Activated T-cell treated with anti-CD3 and anti-CD28 coated beads, Interleukin-2, amount 50 U/mL, for 1 hour (primary cell): Measurements from ENCODE around the gene TLNRD1.

Experiments used
- DNase-seq: peaks from one replicate; pipeline ENCODE4 v3.0.0-alpha.2; 2020

The TLNRD1 gene

DNA sequence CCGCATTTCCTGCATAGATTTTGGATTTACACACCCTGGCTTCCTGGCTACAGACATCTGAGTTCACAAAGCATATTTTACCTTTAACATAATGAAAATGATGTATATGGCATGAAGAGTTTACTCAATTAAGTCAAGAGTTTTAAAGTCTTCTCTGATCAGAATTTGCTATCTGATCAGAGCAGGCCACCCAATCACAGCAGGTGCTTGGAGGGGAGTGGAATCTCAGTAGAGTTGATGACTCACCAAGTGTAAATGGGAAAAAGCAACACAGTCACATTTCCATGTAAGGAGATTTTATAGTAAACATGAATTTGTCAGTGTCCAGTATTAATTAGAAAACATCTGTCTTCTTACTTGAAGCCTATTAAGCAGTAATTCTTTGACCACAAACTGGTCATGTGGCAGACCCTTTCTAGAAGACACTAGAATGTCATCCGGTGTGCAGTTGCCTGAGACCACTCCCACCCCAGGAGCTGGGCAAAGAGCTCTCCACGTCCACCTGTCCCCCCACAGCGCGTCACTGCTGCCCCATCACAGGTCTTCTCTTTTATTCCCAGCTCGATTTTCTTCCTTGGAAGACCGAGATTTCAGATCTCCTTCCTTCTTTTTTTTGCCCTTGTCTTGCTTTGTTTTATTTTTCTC, 21.9 kb upstream of the TLNRD1 start:
- no peak for DNase-seq

DNA sequence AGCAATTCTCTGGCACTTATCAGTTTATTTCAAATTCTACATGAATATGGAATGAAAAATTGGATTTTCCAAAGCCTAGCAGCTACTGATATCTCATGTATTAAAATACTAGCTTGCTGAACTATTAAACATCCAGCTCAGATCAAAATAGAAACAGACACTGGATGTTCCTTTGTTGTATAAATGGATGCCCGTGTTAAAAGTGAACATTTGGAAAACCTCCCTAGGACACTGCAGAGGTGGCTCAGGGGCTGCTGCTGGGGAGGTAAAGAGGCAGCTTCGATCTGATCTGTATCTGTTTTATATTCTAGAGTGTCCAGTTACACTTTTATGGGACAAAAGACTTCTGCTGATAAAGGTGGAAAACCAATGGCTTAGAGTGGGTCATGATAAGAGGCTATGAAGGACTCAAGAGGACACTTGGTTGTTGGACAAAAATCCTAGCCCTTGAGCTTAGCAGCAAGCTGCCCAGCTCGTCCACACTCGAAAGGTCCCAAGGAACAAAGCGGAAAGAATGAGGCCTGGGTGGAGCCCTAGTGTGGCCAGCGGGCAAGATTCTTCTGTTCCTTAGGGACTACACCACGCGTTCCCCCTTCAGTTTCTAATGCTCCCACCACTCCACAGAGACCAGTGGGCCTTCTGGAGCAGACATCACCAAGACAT, 21.1 kb upstream of the TLNRD1 start:
- DNase-seq, result no peak

DNA sequence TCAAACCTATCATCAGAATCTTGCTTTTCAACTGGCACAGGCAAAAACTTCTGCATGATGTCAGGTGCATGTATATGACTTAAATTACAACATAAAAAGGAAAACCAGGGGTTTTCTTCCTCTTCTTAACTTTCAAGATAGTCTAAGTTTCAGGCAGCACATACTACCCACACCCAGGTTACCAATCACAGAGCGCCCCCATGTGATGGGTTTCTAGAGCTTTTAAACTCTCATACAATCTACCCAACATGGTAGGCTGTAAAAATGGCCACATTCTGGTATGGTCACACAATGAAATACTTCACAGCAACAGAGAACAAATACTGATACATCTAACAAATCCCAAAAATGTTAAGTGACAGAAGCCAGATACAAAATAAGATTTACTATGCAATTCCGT, 18.5 kb upstream of the TLNRD1 start:
- no peak for DNase-seq

DNA sequence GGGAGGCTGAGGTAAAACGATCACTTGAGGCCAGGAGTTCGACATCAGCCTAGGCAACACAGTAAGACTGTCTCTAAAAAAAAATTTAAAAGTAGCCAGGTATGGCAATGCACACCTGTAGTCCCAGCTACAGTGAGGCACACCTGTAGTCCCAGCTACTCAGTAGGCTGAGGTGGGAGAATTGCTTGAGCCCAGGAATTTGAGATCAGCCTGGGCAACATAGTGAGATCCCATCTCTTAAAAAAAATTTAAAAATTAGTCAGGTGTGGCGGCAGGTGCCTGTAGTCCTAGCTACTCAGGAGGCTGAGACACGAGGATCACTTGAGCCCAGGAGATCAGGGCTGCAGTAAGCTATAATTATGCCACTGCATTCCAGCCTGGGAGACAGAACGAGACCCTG, 17.9 kb upstream of the TLNRD1 start:
- DNase-seq, result no peak

DNA sequence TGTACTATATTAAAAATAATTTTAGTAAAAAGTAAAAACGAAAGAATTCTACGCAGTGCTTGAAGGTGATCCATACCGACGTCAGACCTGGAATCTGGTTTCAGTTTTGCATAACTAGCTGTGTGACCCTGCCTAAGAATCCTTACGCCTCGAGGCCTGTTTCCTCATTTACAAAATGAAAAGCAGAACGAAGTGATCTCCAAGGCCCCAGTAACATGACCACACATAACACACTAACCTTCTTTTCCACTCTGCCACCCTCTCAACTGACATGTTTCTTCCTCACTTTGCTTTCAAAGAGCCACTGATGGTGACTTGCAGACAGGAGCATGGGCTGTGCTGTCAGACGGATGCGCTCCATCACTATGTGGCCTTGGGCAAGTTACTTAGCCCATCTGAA, 15.9 kb upstream of the TLNRD1 start:
- no peak for DNase-seq

DNA sequence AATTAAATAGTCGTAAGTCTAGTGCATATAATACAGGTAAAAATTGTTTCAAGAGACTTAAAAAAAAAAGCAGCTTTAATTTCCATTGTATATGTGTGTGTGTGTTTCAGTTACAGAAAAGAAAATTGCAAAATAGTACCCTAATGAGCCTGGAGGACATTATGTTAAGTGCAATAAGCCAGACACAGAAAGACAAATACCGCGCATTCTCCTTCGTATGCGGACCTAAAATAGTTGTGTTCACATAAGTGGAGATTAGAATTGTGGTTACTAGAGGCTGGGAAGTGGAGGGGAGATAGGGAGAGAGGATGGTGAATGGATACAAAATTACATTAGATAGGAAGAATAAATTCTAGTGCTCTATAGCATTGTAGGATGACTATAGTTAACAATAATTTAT, 14.7 kb upstream of the TLNRD1 start:
- no peak for DNase-seq

DNA sequence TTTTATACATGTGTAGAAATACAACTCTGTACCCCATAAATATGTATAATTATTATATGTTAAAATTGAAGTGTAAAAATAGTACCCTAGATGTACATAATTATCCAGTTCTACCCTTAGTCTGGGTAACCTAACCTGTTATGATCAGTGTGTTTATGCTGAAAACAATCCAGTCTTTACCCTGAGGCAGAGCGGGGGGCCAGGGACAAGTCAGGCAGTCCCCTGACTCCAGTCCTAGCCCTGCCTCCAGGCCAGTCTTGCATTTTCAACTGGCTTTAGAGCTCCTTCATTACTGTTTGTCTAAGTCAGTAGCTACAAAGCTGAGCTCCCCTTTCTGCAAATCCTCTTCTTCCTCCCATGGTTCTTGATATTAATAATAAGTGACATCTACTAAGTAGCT, 14.2 kb upstream of the TLNRD1 start:
- no peak for DNase-seq

DNA sequence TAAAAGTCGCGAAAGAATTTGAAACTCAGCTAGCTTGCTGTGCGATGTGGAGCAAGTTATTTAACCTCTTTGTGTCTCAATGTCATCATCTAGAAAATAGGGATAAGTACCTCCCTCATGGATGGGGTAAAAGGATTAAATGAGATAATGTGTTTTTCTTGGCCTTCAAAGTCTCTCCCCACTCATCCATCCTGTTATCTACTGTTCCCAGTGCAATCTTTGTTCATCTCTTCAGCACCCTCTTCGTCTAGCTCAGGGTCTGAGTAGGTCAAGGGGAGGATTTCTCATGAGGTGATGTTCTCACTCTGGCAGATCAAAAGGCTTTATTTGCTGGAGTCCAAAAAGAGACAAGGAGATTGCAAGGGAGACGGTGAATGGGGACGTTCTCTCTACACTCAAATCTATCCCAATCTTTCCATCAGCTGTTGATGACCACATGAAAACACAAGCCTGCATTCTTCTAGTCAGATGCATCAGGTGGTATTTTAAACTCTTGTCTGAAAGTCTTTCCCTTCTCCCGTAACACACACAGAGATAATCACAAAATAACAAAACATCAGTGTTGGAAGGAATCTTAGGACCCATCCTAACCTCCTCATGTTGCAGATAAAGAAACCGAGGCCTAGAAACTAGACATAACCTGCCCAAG, 12.5 kb upstream of the TLNRD1 start:
- DNase-seq, result no peak

DNA sequence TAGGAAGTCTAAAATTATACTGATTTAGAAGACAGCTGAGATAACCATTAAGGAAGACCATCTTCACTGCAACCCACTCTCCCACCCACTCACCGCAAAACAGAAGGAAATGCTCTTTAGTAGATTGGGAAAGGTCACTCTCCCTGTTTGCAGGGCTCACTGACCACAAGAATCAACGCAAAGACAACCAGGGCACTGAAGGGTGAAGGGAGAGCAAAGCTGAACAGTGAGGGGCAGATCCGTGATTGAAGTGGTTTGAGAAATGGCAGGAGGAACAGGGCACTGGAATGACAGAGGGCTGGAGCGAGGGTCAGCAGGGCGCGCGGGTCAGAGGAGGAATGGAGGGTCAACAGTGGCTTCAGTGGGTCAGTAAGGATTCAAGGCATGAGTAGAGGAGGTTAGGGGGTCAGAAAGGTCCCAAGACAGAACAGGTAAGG, 11.6 kb upstream of the TLNRD1 start:
- DNase-seq, result no peak

DNA sequence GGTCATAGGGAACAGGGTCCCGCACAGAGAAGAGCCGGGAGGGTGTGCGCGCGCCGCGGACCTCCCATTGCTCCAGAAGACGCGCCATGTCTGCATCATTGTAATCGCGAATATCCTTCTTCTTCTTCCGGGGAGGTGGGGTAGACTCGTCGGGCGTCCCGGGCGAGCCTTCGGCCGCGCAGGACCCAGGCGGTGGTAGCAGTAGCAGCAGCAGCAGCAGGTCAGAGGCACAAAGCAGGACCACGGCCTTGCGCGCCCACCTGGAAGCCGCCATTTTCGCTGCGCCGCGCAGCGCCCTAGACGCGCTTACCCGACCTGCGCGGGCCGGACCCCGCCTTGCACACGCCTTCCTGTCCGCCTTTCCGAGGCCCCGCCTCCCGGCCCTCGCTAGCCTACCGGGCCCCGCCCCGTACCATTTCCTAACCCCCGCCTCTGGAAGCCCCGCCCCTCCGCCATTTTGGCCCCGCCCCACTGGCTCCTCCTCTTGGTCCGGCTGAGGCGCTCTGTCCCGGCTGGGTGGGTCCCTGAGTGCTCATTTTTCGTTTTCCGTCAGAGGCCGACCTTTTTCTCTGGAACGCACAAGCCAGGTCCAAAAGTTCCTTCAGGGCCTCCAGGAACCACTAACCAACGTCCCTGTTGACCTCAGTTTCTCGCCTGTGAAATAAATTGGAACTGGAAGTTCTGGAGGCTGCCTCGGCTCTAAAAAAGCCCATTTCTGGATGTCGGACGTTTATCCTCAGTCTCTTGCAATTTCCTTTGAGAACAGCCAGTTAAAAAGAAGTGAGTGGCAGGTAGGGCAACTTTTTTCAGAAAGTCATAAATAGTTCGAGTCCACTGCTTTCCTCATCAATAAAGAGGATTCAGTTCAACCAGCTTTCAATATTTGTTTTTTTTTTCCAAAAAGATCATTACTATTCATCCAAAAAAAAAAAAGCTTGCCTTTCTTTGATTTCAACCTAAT, 10.9 kb upstream of the TLNRD1 start, which contains the start of gene MESD:
Gene MESD, minus strand, starts transcription at position 302 of the 961 bp plus-strand sequence. Its CDS starts 28 bp downstream, at position 274.
- peak; percentile 97 for DNase-seq

DNA sequence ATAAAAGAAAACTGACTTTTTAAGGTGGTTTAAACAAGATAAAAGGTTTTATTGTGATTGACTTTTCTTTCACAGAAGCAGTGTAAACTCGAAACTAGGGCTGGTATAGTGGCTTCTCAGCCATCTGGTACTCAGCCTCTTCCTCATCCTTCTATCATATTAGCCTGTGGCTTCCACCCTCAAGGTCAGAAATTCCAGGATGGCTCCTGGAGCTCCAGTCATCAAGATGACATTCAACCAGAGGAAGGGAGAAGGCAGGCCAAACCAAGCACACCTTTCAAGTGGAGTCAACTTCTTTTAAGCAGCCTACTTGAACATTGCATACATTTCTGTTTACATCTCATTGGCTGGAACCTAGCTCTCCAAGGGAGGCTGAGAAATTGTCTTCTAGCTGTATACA, 9.8 kb upstream of the TLNRD1 start:
- DNase-seq, result no peak

DNA sequence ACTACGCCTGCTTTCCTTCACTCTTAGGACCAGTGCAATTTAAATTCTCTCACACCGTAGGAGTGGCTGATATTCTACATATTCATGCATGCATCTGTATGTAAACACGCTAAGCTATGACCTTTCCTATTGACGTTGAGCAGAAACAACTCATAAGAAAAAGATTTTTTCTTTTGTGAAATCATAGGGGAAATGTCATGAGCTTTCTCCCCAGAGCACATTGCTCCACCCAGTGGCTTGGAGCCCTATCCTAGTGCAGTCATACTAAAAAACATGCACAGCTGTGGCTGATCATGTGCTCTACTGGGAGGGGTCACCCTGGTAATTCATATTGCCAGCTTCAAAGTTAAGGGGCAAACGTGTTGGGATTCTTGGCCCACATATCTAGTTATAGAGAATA, 9.3 kb upstream of the TLNRD1 start:
- DNase-seq, result no peak

DNA sequence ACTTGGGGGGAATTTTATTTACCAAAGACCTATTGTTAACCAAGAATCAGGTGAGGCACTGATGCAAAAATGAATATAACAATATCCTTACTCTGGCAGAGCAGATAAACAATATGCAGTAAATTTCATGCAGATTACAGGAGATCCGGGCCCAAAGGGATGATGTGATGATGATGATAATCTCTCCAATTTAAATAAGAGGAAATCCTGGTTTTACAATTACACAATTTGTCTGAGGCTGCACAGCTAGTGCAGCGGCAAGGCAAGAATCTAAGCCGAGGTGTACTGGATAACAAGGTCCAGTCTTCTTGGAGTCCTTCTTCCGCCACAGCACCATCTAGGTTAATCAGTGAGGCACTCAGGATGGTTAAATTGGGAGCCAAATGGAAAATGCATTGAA, 8.7 kb upstream of the TLNRD1 start:
- no peak for DNase-seq

DNA sequence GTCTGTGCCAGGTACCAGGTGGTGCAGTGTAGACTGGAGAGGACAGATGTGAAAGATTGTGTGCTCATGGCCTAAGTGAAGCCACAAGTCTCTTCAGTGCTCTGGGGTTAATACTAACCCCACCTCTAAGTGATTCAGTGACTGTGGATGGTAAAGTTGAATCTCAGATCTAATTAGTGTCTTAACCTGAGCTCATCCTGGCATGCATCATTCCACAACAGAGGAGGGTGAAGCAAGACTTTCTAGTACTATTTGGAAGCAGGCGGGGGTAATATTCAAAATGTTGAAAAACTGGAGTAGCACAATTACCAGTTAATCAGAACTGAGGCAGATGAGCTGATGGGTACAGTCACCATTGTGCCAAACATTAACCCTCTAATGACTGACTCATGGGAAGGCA, 8.3 kb upstream of the TLNRD1 start:
- DNase-seq, result no peak

DNA sequence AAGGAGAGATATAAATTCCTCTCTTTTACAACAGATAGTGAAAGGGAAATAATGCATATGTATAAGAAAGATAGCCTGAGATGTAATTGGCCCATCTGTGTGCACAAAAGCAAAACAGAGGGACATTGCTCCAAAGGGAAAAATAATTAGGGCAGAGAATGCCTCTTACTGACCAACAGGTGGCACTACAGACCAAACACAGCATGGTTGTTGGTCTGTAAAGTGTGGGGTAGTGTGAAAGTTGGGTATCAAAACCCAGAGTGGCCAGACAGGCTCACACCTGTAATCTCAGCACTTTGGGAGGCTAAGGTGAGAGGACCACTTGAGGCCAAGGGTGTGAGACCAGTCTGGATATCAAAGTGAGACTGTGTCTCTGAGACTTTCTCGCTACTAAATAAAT, 4.5 kb upstream of the TLNRD1 start:
- DNase-seq, result no peak

DNA sequence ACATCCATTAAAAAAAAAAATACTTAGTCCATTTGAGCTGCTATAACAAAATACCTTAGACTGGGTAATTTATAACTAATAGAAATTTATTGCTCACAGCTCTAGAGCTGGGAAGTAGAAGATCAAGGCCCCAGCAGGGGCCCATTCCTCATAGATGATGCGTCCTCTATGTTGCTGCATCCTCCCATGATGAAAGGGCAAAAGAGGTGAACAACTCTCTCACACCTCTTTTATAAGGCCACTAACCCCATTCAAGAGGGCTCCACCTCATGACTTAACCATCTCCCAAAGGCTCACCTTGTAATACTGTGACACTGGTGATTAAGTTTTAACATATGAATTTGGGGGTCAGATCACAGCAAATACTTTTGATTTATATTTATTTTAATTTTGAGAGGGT, 3.0 kb upstream of the TLNRD1 start:
- no peak for DNase-seq

DNA sequence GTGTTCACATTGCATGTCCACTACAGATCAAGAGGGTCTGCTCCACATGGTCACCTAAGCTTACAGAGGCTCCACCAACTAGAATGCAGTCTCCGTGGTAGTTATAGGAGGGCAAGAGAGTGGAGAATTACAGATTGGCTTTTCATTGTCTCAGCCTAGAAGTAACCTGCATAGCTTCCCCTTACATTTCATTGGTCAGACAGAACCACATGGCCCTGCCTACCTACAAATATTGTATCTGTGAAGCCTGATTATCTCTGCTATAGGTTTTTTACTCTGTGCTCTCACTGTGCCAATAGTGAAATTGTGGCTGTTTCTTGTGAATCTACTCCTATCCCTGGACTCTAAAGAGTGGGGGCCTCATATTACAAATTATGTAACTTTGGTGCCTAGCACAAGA, 2.5 kb upstream of the TLNRD1 start:
- no peak for DNase-seq

DNA sequence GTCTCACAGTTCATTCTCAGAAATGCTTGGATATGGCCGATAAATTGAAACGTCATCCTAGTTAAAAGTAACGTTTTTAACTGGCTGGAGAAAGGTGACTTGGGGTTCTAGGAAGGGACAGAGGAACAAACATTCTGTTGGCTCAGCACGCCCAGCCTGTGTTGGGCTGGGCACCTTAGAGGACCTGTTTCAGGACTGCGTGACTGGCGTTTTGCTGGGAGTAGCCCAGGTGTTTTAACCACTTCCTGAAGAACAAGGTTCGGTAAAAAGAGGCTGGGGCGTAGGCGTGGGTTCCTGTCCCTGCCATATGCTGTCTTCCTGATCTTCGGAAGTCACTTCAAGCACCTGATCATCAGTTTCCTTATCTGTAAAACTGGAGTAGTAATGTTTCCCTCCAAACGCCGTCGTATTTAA, 1.1 kb upstream of the TLNRD1 start:
- DNase-seq, result peak; percentile 57

DNA sequence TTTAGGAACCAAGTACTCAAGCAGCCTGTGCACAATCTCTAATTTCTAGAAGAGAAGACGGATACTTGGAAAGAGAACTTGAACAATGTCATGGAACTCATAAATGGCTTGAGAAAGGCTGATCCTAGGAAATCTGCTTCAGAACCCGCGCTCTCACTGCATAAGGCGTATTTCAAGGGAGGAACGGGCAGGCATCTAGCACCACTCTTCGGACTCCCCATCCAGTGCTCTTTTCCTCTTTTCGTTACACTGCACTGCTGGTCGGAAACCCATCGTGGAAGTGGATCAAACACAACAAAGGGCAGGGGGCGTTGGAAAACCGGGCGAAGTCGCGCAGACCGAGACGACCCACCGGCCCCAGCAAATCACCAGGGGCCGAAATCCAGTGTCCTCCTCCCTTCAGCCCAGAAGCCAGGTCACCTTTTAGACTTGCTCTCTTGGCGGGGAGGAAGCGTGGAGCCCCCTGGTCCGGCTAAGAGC, 539 bp upstream of the TLNRD1 start:
- no peak for DNase-seq

DNA sequence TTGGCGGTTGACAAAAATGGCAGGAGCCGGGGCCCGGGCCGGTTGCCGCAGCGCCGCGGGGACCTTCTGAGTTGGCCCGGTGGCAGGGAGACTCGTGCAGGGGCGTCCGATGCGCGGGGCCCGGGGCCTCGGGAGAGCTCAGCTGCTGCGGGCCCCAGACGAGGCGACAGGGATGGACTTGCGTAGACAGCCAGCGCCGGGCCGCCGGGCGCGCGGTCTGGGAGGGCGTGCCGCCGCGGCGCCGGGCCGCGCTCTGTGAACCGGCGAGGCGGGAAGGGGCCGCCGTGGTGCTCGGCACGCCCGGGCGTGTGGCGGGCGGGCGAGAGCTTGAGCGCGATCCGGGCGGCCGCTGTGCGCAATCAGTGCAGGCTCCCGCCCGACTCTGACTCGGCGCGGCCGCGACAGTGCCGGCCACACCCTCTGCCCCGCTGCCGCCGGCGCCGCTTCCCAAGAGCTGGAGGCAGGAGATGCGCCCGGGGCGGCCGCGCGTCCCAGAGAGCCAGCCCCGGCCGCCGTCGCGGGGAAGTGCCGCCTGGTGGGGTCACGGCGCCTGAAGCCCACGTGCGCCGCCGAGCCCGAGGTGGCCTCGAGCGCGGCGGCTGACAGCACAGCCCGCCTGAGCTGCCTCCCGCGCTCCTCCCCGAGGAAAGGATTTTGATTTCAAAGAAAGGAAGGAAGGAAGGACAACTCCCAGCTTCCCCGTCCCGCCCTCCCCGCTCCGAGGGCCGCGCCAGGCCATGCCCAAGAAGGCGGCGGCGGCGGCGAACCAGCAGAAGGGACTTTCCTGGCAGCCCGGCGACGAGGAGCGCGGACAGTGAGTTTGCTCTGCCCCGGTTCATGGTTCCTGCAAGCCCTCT, 657 bp downstream of the TLNRD1 start:
- peak; percentile 67 for DNase-seq

DNA sequence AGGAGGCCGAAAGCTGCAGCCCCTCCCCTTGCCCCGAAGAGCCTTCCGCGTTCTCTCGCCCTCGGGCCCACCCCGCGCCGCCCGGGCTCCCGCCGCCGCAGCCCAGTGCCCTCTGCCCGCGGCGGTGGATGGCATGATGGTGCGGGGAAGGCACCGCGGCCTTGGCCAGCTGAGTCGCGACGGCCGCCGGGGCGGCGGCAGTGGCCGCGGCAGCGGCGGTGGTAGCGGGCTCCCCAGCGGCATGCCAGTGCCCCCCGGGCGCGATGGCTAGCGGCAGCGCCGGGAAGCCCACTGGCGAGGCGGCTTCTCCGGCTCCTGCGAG, 1.2 kb downstream of the TLNRD1 start:
- no peak for DNase-seq
